Stimulated activated CD4-positive, alpha-beta T cell treated with anti-CD3 and anti-CD28 coated beads, Interleukin-4, amount 100 ng/mL, for 4 hours (primary cell): ENCODE measurements around the gene RBM23.
"Not testable (repeated sequence)": the region's sequence is repeated elsewhere in the genome, so short reads cannot be mapped to it uniquely, and the experiment has no call there.

Experiments
- DNase-seq, 2 experiments: peaks; one replicate each; pipeline ENCODE4 v3.0.0-alpha.2; 2020

The RBM23 gene

DNA sequence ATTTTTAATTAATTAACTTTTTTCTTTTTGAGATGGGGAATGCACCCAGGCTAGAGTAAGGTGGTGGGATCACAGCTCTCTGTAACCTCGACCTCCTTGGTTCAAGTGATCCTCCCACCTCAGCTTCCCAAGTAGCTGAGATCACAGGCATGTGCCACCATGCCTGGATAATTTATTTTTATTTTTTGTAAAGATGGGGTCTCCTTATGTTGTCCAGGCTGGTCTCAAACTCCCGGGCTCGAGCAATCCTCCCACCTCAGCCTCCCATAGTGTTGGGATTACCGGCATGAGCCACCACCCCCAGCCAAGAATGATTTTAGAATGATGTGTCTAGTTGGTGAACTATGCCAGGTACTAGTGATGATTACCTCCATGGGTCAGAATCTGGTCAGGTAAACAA, 54.0 kb downstream of the RBM23 start:
- DNase-seq, result no peak

DNA sequence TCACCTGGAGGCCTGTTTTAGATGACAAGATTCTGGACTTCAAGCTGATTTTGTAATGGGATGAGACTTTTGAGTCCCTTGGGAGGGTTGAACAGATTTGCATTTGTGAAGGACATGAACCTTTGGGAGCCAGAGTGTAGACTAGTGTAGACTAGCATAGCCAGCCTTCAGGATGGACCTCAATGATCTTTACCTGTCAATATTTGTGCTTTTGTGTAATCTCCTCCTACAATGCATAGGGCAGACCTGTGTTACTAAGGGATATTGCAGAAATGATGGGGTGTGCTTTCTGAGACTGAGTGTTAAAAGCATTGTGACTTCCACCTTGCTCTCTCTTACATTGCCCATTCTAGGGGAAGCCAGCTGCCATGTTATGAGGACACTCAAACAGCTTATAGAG, 57.3 kb downstream of the RBM23 start:
- DNase-seq, result no peak

DNA sequence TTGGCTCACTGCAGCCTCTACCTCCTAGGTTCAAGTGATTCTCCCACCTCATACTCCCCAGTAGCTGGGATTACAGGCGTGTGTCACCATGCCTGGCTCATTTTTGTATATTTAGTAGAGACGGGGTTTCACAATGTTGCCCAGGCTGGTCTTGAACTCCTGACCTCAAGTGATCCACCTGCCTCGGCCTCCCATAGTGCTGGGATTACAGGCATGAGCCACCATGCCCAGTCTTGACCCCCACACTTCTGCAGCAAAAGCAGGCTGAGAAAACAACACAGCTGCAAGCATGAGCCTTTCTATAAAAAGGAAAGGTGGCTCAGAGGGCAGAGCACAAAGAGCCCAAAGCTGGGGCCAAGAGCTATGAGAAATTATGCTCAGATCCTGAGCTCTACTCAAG, 58.6 kb downstream of the RBM23 start:
- DNase-seq, result not testable (repeated sequence)

DNA sequence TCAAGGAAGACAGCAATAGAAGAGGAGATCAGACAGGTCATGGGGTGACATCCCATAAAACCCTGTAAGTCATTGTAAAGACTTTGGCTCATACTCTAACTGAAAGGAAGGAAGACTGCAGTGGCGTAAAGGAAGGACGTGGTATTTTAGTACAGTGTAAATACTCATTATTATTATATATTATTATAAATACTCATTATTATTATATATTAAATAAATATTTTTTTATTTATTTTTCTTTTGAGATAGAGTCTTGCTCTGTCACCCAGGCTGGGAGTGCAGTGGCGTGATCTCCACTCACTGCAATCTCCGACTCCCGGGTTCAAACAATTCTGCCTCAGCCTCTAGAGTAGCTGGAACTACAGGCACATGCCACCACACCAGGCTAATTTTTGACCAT, 62.5 kb downstream of the RBM23 start:
- DNase-seq, result no peak

DNA sequence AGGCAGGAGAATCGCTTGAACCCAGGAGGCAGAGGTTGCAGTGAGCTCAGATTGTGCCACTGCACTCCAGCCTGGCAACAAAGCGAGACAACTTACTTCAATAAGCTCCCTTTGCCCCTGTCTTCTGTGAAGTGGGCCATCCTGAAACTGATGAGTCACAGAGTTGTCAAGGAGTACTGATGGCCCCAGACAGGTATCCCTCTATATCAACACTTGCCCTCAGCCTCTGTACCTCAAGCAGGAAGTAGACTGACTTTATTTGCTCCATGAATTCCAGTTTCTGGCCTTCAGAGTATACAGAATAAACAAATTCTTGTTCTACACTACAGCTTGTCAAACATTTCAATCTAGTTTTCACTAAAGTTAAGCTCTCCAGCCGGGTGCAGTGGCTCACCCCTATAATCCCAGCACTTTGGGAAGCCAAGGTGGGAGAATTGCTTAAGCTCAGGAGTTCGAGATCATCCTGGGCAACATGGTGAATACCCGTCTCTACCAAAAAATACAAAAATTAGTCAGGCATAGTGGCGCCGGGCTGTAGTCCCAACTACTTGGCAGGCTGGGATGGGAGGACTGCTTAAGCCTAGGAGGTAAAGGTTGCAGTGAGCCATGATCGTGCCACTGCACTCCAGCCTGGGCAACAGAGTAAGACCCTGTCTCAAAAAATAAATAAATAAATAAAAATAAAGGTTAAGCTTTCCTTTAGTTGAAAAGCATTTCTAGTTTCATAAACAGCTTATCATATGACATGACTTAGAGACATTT, 63.8 kb downstream of the RBM23 start:
- no peak for DNase-seq

DNA sequence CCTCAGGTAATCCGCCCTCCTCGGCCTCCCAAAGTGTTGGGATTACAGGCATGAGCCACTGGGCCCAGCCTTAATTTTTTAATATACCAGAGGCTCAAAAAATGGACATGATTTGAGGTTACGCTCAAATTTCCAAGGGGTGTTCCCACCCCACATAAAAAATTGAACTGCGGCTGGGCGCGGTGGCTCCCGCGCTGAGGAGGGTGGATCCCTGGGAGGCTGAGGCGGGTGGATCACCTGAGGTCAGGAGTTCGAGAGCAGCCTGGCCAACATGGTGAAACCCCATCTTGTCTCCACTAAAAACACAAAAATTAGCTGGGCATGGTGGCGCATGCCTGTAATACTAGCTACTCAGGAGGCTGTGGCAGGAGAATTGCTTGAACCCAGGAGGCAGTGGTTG, 64.7 kb downstream of the RBM23 start:
- DNase-seq, result not testable (repeated sequence)

DNA sequence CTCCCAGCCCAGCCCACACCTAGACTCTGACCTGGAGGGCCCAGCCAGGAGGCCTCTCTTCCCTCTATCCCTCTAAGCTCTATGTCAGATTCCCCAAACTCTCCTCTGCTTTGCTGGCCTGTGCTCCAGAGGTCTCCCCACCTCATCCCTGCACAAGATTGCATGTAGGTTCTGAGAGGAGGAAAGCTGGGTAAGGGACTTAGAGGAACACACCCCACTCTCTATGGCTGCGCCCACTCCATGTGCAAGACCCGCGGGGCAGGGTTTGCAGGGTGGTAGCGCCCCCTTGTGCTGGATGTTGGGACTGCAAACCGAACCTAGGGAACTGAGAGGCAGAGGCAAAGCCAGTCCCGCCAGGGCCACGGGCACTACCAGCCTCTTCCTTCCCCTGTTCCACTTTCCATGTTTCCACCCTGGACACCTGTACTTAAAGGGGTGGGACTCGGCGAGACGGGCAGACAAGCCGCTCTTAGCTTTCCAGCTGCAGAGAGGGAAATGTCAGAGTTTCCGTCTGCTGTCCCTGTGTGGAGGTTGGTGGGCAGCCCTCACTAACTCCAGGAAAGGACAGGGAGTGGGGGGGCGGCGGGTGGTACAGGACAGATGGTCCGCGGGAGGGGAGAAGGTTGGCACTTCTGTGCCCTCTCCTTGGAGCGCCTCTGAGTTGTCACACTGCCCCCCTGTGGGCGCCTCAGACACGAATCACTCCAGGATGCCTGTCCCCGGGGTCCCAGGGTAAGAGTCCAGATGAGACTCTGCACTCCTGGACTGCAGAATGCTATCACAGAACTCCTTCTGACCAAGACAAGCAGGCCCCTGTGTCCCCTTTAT, 65.8 kb downstream of the RBM23 start:
- DNase-seq, result peak; percentile 85 to 92

DNA sequence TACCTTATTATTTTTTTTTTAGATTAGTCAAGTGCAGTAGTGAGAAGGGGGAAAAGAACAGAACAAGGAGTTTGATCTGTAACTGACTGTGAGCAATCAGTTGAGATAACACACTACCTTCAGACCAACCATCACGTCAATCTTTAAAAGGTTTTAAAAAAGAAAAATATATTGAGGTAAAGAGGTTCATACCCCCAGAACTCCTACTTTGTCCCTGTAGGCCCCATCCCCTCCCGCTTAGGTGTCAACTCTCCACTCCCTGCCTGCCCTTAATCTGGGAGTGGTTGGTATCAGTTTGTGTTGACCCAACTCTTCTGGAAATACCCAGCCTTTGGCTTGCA, 66.4 kb downstream of the RBM23 start:
- DNase-seq, result no peak

DNA sequence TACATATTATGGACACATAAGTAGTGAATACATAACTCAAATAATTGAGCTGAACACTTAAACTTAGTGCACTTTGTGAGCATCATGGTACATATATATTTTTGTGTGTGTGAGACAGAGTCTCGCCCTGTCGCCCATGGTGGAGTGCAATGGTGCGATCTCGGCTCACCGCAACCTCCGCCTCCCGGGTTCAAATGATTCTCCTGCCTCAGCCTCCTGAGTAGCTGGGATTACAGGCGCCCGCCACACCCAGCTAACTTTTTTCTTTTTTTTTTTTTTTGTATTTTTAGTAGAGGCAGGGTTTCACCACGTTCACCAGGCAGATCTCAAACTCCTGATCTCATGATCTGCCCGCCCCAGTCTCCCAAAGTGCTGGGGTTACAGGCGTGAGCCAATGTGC, 66.8 kb downstream of the RBM23 start:
- DNase-seq, result not testable (repeated sequence)

DNA sequence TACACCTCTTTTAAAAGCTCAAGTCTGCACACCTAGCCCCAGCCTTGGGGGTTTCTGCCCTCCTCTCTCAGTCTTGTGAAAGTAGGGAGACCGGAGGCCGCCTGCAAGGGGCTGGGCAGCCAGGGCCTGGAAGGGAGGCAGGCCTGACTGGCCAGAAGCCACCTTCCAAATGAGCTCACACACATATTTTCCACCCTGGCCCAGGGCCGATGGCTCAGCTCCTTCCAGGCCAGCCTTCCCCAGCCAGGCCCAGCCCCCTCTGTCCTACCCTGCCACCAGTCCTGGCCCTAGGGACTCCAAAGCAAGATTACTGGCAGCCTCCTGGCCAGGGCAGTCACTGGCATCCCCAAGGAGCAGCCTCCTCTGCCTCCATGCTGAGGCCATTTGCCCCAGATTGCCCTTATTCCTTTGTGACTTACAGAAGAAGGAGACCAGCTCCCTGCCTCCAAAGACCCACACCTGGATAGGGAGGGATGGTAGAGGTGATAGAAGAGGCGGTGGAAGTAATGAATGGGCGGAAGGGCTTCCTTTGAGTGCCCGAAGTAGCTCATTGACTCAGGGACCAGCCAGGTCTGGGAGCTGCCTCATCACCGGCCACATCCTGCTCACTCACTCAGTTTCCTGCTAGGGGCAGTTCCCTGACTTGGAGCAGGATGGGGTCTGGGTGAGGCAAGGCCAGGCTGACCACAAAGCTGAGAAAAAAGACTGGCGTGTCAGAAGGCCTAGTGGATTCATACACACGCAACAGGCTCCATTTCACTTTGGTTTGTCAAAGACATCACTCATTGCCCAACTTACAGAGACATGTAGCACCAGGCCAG, 67.8 kb downstream of the RBM23 start:
- no peak for DNase-seq

DNA sequence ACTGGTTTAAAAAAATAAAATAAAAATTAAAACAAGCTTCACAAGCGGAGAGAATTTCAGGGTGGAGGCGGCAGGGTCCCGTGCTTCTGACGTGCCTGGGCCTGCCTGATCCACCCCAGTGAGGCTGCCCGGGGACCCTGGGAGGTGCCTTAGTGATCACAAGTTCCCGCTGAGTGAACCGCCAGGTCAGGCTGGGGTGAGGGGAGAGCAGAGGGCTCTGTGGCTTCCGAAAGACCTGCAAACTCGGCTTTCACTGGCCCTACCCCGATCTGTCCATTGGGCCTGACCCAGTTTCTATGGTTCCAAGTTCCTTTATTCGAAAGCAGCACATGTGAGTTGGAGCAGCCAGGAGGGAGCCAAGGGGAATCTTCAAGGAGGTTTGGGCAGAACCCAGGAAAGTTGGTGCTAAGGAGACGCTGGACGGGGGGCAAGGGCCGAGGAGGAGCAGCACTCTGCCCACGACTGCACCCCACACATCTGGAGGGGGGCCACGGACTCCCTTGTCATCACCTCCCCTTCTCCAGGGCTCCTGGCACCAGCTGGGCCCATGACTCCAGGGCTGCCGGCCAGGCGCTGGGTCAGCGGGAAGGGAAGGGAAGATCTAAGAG, 69.6 kb downstream of the RBM23 start:
- no peak for DNase-seq

DNA sequence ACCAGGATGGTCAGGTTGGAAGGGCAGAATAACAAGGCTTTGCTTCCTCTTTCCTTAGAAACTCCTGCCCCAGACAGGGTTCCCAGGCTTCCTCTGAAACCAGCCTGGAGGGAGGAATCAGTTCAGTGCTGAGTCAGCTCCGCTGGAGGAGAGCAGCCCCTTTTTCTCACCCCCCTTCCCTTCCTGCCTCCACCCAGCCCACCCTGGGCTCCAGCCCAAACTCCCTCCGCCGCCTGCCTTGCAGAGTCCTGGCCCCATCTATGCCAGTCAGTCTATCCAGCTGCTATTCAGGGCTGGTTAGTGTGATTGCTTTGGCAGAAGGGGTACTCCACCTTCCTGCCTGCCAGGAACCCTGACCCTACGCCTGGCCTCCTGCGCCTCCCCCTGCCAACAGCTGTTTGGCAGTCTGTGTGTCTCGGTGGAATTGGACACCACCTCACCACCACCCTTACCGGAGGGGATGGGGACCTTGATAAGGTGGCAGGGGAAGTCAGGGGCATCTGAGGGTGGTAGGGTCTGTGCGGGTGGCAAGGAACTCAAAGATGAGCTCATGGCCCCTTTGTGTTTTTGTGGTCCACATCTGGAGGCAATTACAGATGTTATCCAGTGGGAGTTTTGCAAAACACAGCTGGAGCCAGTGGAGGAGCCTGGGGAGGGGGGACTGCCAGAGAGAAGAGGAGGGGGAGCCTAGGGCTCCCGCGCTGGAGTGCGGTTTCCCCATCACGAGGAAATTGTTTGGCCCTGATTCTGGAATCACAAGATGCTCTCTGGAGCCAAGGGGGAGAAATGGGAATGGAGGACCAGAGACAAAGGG, 70.4 kb downstream of the RBM23 start:
- no peak for DNase-seq

DNA sequence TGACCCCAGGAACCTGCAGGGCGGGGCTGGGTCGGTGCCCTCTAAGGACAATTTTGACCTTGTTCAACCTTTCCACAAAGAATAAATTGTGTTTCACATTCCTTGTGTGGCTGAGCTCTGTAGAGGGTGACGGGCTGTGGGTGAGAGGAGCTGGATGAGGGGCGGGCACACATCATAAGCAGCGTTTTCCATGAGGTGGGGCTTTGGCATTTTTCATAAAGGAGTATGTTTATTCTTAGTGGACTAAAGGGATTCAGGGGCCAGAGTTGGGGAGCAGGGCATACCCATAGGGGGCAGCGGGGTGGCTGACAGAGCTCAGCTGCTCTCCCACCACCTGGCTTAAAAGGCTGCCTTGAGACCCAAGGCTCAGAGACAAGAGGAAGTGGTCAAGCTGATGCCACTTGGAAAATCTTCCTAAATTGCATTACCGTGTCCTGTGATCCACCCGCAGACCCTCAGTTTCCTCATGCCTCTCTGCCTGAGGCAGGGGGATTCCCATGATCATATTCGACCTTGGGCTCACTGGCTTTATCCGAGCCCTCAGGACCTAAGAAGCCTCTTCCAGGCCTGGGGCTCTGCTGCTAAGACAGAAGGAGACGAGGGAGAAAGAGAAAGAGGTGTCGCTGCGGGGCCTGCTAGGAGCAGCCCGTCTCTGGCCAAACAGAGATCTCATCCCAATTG, 71.1 kb downstream of the RBM23 start:
- no peak for DNase-seq

DNA sequence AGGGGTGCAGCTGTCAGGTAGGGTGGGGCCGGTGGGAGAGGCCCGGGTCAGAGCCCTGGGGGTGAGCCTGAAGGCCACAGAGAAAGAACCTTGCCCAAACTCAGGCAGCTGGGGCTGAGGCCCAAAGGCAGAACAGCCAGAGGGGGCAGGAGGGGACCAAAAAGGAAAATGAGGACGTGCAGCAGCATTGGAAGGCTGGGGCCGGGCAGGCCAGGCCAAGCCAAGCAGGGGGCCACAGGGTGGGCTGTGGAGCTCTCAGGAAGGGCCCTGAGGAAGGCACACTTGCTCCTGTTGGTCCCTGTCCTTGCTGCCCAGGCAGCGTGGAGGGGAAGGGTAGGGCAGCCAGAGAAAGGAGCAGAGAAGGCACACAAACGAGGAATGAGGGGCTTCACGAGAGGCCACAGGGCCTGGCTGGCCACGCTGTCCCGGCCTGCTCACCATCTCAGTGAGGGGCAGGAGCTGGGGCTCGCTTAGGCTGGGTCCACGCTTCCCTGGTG, 72.1 kb downstream of the RBM23 start:
- no peak for DNase-seq

DNA sequence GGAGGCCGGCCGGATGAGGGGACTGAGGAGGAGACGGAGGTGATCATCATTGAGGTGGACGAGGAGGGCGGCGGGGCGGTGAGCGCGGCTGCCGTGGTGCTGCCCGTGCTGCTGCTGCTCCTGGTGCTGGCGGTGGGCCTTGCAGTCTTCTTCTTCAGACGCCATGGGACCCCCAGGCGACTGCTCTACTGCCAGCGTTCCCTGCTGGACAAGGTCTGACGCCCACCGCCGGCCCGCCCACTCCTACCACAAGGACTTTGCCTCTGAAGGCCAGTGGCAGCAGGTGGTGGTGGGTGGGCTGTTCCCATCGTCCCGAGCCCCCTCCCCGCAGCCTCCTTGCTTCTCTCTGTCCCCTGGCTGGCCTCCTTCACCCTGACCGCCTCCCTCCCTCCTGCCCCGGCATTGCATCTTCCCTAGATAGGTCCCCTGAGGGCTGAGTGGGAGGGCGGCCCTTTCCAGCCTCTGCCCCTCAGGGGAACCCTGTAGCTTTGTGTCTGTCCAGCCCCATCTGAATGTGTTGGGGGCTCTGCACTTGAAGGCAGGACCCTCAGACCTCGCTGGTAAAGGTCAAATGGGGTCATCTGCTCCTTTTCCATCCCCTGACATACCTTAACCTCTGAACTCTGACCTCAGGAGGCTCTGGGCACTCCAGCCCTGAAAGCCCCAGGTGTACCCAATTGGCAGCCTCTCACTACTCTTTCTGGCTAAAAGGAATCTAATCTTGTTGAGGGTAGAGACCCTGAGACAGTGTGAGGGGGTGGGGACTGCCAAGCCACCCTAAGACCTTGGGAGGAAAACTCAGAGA, 72.9 kb downstream of the RBM23 start:
- DNase-seq, result no peak

DNA sequence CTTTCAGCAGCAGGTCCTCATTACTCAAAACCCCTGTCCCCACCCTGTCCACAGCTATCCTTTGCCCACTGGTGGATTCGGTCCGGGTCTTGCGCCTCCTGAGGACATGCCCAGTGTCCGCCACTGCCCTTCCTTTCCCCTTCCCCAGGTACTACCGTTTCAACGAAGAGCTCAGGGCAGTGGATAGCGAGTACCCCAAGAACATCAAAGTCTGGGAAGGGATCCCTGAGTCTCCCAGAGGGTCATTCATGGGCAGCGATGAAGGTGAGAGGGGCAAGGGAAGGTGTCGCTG, 73.9 kb downstream of the RBM23 start:
- no peak for DNase-seq

DNA sequence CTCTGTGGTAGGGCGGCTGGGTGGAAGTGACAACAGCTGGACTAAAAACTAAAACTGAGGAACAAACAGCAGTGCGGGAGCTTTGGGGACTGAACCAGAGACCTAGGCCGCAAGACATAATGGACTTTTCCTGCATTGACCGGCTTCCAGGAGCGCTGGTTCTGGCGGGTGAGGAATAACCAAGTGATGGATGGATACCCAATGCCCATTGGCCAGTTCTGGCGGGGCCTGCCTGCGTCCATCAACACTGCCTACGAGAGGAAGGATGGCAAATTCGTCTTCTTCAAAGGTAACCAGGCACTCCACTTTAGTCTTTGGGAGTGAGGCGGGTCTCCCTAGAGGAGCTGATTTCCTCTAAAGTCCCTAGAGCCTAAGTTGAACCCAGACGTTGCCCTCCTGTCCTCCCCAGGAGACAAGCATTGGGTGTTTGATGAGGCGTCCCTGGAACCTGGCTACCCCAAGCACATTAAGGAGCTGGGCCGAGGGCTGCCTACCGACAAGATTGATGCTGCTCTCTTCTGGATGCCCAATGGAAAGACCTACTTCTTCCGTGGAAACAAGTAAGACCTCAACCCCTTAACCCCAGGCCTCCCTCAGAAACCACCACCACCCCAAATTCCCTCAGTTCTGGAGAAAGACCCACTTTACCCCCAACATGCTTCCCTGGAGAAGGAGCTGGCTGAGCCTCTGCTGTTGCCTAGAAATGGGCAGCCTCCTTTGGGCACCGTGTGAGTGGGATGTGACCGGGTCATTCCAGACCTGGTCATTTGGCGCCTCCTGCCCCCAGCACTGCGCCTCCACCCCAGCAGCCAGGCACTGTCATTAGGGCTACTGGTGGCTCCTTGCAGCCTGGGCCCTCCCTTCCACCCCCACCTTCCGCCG, 74.5 kb downstream of the RBM23 start:
- DNase-seq, result no peak
